HG03575 (cell line): ENCODE data around the gene ZNF488.

Source experiments
- ATAC-seq: cut with Tn5 transposase; IDR thresholded peaks from one replicate; pipeline ENCODE4 v1.9.1; 2021; ENCODE audit not compliant: unreplicated experiment, insufficient number of reproducible peaks, low FRiP score; ENCODE audit errors: extremely low read depth

Gene ZNF488

DNA sequence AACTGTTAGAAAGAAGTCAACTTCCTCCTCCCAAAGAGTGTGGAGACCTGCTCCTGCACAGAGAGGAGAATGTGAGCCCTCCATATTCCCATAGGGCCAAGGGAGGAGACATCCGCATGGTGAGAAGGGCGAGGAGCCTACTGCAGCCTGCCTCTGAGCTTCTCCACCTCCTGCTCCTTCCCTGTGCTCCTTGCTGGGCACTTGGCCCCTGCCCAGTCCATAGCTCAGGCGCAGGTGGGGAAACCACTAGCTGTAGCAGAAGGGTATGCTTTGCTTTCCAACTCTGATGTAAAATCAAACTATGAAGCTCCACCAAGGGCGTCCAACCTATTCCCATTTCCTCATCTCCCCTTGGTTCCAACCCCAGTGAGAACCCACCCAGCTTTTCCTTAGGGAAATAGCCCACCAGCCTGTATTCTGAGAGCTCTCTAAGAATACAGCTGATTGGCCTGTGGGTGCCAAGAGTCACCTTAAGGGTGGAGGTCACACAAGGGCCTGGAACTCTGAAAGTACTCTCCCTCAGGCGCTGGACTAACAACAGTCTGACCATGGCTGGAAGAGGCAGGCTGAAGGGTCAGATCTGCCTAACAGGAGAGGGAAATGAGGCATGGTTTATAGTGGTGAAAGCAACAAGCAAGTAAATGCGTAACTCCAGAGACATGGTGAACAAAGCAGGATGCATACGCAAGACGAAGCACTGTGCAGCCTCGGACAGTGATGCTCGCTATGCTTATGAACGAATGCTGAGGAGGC, 13.9 kb downstream of the ZNF488 start:
- ATAC-seq: no peak

DNA sequence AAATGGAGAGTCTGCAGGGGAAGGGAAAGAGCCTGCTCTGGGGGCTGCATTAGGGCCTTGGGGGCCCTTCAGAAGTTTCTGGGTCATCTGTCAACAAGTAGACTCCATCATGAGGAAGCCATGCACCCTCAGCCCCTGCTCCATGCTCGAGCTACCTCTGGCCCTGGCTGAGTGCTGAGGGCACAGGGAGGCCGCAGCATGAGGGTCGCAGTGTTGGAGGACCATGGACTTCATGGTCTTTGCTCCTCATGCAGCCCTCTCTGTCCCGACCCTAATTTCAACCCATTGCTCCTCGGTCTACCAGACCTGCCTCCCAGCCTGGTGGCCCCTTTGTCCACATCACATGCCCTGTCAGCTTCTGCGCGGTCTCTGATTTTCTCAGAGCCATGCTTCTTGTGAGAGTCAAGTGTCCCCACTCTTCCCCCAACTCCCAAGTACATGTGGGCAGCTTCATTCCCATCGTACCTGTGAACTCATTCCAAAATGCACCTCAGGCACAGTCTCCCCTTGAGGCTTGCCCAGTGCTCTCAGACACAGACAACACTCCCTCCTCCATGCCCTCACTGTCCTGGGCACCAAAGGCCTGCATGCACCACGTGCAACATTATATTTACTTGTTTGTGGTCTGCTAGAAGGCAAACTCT, 14.7 kb downstream of the ZNF488 start:
- no peak for ATAC-seq

DNA sequence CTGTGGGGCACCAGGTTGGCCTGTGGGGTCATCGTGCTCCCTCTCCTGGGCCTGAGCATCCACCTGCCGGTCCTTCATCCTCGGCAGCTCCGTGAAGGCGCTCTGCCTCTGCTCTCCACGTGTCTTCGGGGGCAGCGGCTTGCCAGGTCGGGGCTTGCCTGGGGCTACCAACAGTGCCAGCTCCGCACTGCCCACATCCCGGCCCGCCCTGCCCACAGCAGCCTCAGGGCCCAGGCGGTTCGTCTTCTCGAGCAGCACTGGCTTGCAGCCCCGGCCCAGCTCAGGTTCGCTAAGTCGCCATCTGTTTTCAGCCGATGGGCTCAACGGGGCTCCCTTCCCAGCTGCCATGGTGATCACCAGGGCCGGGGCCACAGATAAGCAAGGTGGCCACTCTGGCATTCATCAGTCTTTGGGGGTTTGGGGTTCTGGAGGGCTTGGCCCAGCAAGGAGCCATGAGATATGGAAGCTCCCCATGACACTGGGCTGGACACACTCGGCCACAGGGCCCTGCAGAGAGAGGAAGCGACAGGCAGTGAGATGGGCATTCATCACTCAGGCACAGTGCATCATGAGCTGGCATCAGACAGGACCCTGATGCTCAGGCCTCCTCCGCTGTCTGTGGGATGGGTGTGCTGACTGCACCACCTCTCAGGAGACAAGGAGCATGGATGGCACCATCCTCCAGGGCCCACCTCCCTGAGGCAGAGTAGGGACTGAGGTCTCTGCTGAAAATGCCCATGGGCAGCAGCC, 15.5 kb downstream of the ZNF488 start:
- ATAC-seq: no peak

DNA sequence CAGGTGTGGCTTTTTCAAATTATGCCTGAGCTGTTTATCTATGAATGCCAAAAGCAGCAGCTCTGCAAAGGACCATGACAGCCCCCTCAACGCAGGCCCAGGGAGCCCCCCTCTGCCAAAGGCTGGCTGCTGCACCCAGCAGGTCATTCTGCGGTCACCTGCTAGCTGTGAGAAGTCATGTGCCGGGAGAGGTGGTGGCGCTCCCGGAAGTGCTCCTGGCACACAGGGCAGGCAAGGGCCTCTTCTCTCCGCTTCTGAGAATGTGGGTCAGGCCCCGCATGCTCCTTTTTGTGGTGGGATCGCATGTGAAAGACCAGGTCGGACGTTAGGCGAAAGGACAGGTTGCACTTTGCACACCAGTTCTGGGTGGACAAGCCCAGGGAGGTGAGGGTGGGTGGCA, 16.4 kb downstream of the ZNF488 start:
- ATAC-seq: no peak

DNA sequence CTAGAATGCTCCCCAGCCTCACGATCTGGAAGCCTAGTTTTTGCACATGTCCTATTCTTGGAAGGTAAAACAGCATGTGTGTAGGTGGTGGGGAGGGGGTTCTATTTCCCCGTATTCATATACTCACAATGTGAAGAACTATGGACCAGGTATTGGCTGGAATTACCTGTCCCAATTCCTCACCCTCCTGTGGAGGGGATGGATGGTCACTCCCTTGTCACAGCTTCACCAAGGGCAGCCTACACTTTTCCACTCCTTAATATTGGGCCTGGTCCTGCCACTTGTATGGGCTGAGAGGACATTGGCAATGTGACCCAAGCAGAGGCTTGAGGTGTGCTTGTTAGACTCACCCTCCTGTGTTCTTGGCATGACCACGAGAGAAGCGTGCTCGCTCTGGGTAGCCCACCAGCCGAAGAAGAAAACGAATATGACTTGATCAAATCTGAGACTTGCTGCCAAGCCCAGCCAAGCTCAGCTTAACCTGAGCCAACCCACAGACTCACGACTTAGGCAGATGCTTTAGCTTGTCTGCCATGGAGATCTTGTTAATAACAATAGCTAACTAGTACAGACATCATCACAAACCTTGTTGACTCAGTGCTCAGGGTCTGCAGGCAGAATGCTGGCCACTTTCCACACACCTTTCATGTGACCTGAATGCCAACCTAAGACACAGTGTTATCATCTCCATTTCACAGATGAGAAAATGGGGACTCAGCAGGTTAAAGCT, 17.2 kb downstream of the ZNF488 start:
- no peak for ATAC-seq

DNA sequence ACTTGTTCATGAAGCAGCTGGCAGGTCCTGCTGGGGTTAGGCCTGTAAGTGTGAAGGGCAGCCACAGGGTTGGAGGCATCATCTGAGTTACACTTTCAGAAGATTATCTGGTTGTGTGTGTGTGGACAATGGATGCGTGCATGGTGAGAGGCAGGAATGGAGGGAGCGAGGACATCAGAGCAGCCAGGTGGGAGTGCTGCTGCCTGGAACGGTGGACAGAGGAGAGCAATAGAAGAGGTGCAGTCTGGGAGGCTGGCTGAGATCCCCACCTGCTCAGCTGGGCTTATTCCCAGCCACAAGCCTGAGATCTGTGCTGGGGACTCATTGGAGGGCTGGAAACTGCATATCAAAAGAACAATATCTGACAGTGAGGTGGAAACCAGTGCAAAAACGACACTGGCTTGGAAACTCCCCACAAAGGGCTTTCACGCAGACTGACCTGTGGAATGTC, 17.9 kb downstream of the ZNF488 start:
- ATAC-seq: no peak

DNA sequence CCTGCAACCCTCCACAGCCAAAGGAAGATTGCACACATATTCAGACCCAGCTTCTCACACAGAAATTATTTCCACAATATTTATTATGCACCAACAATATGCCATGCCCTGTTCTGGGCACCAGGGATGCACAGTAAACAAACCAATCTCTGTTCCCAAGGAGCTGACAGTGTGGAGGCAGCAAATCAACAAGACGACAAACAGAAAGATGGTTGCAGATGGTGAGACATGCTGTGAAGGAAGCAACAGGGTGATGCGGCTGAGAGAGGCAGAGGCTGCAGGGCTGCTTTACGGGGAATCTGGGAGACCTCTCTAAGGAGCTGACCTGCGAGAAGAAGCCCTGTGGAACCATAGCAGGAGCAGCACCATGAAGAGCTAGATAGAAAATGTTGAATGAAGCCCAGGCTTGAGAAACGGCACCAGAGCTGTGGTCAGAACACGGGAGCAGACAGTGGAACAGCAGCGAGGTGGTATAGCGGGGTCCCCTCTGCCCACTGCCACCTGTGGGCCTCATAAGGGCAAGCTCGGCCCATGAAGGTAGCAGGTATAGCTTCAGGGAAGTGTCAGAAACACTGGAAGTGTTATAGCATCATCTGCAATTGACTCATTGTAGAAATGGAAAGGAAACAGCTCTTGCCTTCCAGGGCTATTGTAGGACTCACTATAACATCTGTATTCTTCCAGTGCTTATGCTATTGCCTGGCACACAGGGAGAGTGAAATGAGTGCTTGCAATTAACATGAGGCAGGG, 18.5 kb downstream of the ZNF488 start:
- ATAC-seq: no peak

DNA sequence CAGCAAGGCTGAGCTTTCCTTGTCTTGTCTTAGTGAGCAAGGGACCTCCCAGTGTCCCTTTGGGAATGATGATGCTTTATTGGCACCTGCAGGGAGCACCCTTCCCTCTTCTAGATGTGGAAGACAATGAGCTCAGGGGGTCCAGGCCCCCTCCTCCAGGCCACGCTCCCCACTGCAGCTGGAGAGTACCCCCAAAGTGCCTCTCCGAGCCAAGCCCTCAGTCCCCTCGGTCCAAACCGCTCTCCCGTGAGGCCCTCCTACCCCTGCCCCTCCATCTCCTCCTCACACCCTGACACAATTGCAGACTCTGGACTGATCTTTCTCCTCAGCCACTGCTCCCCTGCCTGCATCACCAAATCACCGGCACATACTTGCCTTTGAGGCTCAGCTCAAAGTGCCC, 19.2 kb downstream of the ZNF488 start:
- ATAC-seq: no peak

DNA sequence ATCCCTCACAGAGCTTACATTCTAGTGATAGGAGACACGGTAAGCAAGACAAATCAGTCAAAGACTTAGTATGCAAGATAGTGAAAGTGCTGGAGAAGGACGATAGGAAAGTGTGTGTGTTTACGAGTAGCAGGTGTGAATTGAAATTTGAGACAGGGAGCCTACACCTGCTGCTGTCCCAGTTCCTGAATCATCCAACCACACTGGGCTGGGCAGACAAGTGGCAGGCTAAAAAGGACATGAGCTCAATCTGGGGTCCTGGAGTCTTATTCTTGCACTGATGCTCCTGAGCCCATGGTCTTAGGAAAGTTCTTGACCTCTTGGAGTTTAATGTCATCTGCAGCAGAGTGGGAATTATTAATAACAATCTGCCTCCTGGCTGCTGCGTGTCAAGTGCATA, 19.7 kb downstream of the ZNF488 start:
- no peak for ATAC-seq

DNA sequence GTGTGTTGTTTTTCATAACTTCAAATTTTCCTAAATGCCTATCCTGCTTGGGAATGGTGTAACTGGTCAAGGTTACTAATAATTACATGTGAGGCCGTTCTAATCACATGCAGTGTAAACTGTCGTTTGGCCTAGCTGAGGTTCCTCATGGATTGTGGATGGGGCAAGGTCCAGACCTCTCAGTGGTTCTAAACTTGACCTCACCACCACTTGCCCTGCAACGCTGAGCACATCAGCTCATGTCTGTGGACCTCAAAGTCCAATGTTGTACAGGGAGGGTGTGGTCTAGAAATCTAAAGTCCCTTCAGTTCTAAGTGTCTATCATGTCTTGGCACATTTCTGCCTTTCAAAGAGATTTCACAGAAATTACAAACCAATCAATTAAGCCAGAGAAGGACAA, 20.3 kb downstream of the ZNF488 start:
- ATAC-seq: no peak

DNA sequence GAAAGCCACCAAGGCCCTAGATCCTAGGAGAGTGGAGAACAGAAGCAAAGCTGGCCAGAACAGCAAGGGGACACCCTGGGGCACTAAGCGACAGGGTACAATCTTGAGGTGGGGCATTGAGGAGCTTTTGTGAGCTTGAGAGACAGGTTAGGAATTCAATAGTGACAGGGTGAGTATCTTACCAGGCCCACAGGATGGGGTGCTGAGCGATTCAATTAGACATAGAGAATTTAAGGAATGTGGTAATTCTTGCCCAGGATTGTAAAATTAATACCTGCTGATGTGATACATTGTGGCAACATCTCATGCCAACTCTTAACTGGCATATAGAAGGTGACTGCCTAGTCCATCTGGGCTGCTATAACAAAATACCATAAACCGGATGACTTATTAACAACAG, 21.9 kb downstream of the ZNF488 start:
- no peak for ATAC-seq

DNA sequence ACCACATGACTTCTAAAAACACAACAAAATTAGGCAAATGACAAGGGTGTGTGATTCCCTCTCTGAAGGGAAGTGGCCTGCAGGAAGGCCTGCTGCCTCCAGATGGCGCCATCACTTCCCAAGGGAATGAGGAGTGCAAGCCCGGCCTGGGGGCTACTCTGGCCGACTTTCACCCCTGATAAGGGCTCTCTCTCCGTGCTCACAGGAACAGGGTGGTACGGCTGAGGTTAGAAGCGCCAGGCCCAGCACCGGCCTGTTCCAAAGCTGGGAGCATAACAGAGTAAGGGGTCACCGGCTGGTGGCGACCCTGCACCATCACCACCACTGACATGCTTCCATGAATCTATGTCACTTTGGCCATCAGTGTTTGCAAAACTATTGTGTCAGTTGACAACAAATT, 22.8 kb downstream of the ZNF488 start:
- ATAC-seq: no peak

DNA sequence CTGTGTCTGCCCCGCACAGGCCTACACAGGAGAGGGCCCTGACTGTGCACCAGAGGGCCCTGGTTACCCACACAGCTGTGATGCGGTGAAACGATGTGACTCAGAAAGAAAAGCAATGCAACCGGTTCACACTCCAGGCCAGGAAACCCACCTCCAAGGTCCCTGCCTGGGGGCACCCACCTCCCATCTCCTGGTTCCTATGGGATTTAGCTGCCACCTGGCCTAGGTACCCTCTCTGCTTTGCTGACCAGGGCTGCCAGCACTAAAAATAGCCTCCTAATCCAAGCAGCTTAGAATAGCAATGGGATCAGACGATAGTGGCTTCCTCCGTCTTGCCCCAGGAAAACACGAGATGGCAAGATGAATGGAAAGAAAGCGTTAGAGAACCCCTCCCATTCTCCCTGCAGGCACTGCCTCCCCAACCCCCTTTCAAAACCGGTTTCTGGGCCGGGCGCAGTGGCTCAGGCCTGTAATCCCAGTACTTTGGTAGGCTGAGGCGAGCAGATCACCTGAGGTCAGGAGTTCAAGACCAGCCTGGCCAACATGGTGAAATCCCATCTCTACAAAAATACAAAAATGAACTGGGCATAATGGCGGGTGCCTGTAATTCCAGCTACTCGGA, 23.6 kb downstream of the ZNF488 start:
- ATAC-seq: no peak

DNA sequence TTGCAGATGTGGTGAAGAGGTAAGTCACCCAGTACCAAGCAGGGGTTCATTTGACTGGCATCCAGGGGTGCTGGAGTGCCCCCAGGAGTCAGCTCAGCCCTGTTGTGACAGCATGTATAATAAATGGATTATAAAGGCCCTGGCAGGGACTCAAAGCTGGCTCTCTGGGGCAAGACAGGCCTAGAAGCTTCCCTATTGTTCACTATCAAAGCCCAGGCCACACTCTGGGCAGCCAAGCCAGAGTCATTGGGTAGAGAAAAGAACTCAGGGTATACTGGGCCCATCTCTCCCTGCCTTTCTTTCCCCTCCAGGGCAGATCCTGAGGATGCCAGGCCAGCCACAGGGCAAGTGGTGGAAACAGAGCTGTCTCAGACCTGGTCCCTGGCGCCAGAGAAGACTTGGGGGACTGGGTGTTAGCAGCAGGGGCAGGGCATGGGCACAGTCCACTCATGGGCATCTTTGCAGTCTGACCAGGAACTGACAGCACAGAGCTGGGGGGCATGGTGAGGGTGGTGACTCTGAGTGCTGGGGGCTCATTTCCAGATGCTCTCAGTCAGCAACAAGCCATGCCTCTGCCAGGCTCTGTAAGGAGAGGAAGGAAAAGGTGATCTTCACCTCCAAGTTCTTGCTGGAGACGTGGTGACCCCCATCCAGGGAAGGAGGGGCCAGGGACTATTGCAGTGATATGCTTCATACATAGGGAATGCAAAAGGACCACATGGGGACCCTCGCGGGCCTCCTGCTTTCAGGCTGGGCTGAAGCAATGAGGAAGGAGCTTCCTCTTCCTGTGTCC, 24.3 kb downstream of the ZNF488 start:
- ATAC-seq: no peak

DNA sequence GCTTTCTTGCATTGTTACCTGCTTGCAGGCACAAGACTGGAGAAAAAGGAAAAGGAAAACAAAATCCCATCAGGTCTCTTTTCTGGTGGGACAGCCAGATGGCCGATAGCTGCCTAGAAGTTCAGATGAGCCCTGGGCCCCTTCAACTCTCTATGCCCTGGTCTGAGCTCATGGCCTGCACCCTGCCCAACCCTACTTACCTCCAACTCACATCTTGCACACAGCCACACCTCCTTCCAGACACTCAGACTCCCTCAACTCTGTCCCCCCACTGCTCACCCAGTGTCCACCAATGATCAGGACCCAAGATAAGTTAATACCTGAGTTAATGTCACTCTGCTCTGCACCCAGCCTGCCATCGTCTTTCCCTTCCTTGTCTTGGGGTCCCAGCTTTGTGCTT, 25.0 kb downstream of the ZNF488 start:
- ATAC-seq: no peak

DNA sequence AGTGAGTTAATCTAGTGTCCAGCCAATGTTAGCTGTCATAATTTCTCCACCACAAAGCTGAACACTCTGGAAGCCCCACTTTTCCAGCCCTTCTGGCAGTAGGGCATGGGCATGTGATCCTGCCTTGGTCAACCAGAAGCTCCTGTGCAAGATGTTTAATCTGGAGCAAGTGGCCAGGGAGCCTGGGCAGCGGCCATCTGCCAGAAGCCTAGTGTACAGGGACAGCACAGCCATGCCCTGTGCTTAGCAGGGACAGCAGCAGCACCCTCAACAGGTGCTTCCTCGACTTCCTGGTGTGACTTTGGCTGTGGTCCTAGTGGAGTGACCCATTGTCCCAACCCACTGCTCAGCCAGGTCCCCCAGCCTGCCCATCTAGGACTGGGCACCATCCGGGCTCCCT, 25.6 kb downstream of the ZNF488 start:
- no peak for ATAC-seq

DNA sequence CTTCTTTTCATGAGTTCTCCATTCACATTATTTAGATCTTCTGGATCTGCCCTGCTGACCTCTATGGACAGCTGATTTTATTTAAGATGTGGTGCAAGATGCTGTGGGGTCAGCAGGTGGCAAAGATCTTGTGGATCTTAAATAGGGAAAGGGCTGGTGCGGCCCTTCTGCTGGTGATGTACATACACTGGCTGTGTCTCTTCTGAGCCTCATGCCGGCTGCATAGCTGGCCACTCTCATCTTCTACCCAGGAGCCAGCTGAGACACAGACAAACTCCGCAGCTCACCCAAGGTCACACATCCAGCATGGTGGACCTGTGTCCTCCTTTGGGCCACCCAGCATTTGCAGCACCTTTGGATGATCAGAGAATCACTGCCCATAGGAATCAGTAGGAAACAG, 26.2 kb downstream of the ZNF488 start:
- ATAC-seq: no peak

DNA sequence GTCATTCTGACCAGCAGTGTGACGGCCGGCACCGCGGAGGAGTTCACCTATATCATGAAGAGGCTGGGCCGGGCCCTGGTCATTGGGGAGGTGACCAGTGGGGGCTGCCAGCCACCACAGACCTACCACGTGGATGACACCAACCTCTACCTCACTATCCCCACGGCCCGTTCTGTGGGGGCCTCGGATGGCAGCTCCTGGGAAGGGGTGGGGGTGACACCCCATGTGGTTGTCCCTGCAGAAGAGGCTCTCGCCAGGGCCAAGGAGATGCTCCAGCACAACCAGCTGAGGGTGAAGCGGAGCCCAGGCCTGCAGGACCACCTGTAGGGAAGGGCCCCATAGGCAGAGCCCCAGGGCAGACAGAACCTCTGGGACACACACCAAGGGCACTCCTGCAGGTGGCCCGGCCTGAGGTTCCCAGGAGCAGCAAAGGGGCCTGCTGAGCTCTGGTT, 26.9 kb downstream of the ZNF488 start:
- ATAC-seq: no peak
